Upper lobe of left lung (tissue), 6 donors: ENCODE results near the gene NXT1. TPM values are rescaled to one million over a fixed set of nuclear protein-coding genes. Genes with fewer than 3 reads are reported as not detected.
A peak's percentile ranks its signal among the peaks of the same experiment; 100 is the strongest.

Experiments used
- ATAC-seq, 2 donors: fragments of 200-7000 bp; cut with Tn5 transposase; one replicate each; pipeline ENCODE4 v1.9.1; 2022; ENCODE audit warnings: mild to moderate bottlenecking in 2 of 2, moderate library complexity in 2 of 2; ENCODE audit not compliant: low FRiP score in 2 of 2
- DNase-seq, 2 donors: peaks; one replicate each; pipeline ENCODE4 v3.0.0-alpha.2; 2019 to 2020
- H3K27ac ChIP-seq, 4 donors: fragments of 200-600 bp; sonication (generic); one replicate each; pipeline ENCODE4 v1.5.1; 2016 to 2019
- H3K27me3 ChIP-seq, 4 donors: fragments of 200-600 bp; sonication (generic); one replicate each; pipeline ENCODE4 v1.5.1; 2017 to 2019
- H3K36me3 ChIP-seq, 4 donors: fragments of 200-600 bp; sonication (generic); one replicate each; pipeline ENCODE4 v1.5.1; 2016 to 2019
- H3K4me1 ChIP-seq, 4 donors: fragments of 200-600 bp; sonication (generic); one replicate each; pipeline ENCODE4 v1.5.1; 2018 to 2019
- H3K4me3 ChIP-seq, 4 donors: fragments of 200-600 bp; sonication (generic); one replicate each; pipeline ENCODE4 v1.5.1; 2017 to 2019; ENCODE audit warnings: mild to moderate bottlenecking in 2 of 4, moderate library complexity in 1 of 4
- H3K9me3 ChIP-seq, 4 donors: fragments of 200-600 bp; sonication (generic); one replicate each; pipeline ENCODE4 v1.5.1; 2018 to 2019
- EP300 ChIP-seq, 4 donors: sonication (generic); formaldehyde crosslinking; IDR thresholded peaks; one replicate each; pipeline ENCODE4 v1.5.1; 2017; ENCODE audit warnings: antibody characterized with exemption in 4 of 4, control low read depth in 2 of 4
- POLR2A ChIP-seq, 4 donors: fragments of 450-650 bp; IDR thresholded peaks; one replicate each; pipeline ENCODE4 v1.5.1; 2016 to 2017; ENCODE audit warnings: antibody characterized with exemption in 4 of 4, mild to moderate bottlenecking in 2 of 4
- POLR2AphosphoS5 ChIP-seq, 2 donors: sonication (generic); formaldehyde crosslinking; IDR thresholded peaks; one replicate each; pipeline ENCODE4 v1.5.1; 2017; ENCODE audit warnings: antibody characterized with exemption in 2 of 2
- WGBS, 2 donors: methylation state at CpG; one replicate each; pipeline ENCODE4 v1.1.5; 2017 to 2018; 5-methylcytosine and 5-hydroxymethylcytosine counted together
- total RNA-seq, 6 donors: library from RNA; depleted of rRNA in 4 of 6; stranded (reverse); fragments of >200 nt in 4 of 6; gene quantifications; one replicate each; pipeline versions ENCODE4 v1.1.0 to v1.2.1, GENCODE V29; 2016 to 2021
- TF ChIP-seq, protein P1 (sequence below), 6 experiments: fragments of 450-650 bp in 4 of 6; fragments of 200-600 bp in 2 of 6; sonication (generic) in 2 of 6; IDR thresholded peaks; one replicate each; pipeline ENCODE4 v1.5.1; 2016 to 2019; ENCODE audit warnings: antibody characterized with exemption in 6 of 6
- donor health status: DM: no; HTN: no; CAD: no; lungs with moderate emphysema.
- donor health status: DM: no; HTN: yes; CAD: no; lungs with severe emphysema.

The NXT1 gene
- total RNA-seq, 6 donors from 2014 or later, result 7.3 to 39.4 (median 17.9) TPM

DNA sequence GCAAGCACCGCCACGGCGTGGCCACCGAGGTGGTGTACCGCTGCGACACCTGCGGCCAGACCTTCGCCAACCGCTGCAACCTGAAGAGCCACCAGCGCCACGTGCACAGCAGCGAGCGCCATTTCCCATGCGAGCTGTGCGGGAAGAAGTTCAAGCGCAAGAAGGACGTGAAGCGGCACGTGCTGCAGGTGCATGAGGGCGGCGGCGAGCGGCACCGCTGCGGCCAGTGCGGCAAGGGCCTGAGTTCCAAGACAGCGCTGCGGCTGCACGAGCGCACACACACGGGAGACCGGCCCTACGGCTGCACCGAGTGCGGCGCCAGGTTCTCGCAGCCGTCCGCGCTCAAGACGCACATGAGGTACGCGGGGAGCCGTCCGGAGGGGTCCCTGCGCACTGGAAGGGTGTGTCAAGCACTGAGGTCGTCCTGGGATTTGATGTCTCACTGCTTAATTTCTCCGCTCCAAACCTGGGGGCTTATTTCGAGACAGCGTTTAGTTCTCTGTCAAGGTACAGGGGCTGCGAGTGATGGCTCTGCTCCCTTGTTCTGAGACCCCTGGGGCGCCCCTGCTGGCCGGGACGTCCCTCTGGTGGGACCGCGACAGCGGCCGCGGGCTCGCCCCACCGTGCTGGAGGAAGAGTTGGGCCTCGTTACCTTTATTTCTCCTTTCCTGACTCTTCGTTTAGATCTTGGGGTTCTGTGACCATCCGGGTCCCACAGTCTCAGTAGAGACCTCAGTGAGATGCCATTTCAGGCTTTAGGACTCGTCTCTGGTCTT lies 15.0 kb downstream of the NXT1 start:
- DNase-seq, result peak in 1 of 2 donors; percentile 84
- 93 to 95% methylated on average over 39 to 64 of the region's 65 CpGs for WGBS, 2 donors
- H3K27me3 ChIP-seq, result no peaks in the 10 kb centered on the region
- peaks cover 9 to 49% (median 25%) of the 10 kb centered on the region in 4 donors for H3K36me3 ChIP-seq
- H3K4me1 ChIP-seq, result peaks cover 44 to 56% (median 47%) of the 10 kb centered on the region in 4 donors
- no peak overlapping the region for H3K4me3 ChIP-seq
- H3K27ac ChIP-seq, result peak overlapping the region in 1 of 4 donors; percentile 43
- no peaks in the 10 kb centered on the region for H3K9me3 ChIP-seq
- TF ChIP-seq, protein P1, sequence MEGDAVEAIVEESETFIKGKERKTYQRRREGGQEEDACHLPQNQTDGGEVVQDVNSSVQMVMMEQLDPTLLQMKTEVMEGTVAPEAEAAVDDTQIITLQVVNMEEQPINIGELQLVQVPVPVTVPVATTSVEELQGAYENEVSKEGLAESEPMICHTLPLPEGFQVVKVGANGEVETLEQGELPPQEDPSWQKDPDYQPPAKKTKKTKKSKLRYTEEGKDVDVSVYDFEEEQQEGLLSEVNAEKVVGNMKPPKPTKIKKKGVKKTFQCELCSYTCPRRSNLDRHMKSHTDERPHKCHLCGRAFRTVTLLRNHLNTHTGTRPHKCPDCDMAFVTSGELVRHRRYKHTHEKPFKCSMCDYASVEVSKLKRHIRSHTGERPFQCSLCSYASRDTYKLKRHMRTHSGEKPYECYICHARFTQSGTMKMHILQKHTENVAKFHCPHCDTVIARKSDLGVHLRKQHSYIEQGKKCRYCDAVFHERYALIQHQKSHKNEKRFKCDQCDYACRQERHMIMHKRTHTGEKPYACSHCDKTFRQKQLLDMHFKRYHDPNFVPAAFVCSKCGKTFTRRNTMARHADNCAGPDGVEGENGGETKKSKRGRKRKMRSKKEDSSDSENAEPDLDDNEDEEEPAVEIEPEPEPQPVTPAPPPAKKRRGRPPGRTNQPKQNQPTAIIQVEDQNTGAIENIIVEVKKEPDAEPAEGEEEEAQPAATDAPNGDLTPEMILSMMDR (IDR thresholded peaks at IDR 0.05), result no peak
- TF ChIP-seq EP300 (IDR thresholded peaks at IDR 0.05) (no peak), POLR2A (IDR thresholded peaks at IDR 0.05) (no peak), POLR2AphosphoS5 (IDR thresholded peaks at IDR 0.05) (no peak)
- no peak for ATAC-seq

DNA sequence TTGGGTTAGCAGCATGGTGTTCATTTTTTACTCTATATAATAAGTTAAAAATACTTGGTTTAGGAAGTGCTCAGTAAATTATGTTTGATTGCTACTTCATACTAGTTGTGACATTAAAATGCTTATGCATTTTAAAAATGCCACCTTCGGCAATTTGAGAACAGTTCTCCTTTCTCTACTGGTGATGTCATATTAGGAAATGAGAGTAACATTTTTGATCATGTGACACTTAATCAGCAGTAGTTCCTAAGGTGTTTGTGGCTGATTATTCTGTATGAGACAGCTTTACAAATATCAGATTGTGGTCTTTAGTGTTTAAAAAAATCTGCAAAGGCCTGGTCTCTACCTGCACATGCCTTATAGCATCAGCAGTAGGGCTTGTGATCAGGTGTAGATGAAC lies 15.8 kb downstream of the NXT1 start:
- H3K4me1 ChIP-seq, result peaks cover 38 to 49% (median 41%) of the 10 kb centered on the region in 4 donors
- no peaks in the 10 kb centered on the region for H3K9me3 ChIP-seq
- H3K27me3 ChIP-seq, result no peaks in the 10 kb centered on the region
- TF ChIP-seq POLR2AphosphoS5 (IDR thresholded peaks at IDR 0.05), result no peak
- TF ChIP-seq, protein P1 (IDR thresholded peaks at IDR 0.05), result no peak
- no peak for TF ChIP-seq POLR2A (IDR thresholded peaks at IDR 0.05)
- TF ChIP-seq EP300 (IDR thresholded peaks at IDR 0.05), result no peak
- peak overlapping the region in 1 of 4 donors; percentile 43 for H3K27ac ChIP-seq
- DNase-seq (no peak), ATAC-seq (no peak)
- no peak overlapping the region for H3K4me3 ChIP-seq
- H3K36me3 ChIP-seq, result peaks cover 9 to 57% (median 31%) of the 10 kb centered on the region in 4 donors
- WGBS, 2 donors, result 33 to 38% methylated on average over 1 of the region's 1 CpG

DNA sequence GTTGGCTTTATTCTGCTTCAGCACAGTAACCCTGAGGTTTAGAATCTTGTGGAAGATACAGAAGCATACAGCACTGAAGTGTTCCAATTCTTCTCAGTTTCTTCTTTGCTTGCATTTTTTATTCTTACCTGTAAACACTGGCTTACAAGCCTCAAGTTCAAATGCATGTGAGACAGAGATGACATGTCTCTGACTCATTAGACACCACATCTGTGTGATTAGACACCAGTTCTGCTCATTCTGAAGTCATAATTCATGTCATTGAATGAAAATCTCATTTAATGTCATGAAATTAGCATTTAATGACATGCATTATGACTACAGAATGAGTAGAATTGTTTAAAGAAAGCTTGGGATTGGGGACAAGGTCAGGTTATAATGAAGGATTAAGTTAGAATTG lies 17.2 kb downstream of the NXT1 start:
- H3K4me1 ChIP-seq, result peaks cover 37 to 45% (median 39%) of the 10 kb centered on the region in 4 donors
- H3K27me3 ChIP-seq, result no peaks in the 10 kb centered on the region
- peaks cover 17 to 71% (median 39%) of the 10 kb centered on the region in 4 donors for H3K36me3 ChIP-seq
- H3K27ac ChIP-seq, result no peak overlapping the region
- ATAC-seq (no peak), DNase-seq (no peak)
- TF ChIP-seq, protein P1 (IDR thresholded peaks at IDR 0.05), result no peak
- TF ChIP-seq POLR2A (IDR thresholded peaks at IDR 0.05) (no peak), EP300 (IDR thresholded peaks at IDR 0.05) (no peak), POLR2AphosphoS5 (IDR thresholded peaks at IDR 0.05) (no peak)
- H3K9me3 ChIP-seq, result no peaks in the 10 kb centered on the region
- H3K4me3 ChIP-seq, result no peak overlapping the region

DNA sequence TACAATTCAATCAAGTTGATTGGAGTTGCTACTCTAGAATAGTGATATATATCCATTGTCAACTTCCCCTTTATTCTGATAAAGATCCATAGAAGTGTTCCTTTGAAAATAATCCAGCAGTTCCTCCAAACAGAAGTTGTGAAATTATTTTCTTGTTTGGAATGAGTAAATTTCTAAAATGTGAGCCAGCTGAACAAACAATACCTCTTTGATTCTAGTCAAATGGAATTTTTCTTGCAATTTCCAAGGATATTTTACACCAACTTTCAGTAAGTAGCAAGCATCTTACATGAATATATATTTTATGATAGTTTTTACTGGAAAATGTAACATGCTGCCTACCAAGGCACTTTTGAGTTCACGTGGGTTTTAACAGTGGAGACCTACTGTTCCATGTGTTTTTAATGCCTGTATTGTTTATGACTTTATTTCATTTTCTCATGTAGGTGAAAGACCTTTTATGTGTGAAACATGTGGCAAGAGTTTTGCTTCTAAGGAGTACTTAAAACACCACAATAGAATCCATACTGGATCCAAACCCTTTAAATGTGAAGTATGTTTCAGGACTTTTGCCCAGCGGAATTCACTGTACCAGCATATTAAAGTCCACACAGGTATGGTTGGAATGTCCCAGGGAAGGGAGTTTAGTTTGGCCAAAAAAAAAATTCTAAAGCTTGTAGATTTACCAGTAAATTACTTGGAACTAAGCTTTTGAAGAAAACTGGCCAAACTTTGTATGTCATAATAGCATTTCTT lies 17.9 kb downstream of the NXT1 start:
- Histone ChIP-seq H3K9me3 (no peaks in the 10 kb centered on the region), H3K27me3 (no peaks in the 10 kb centered on the region), H3K4me3 (no peak overlapping the region), H3K27ac (peak overlapping the region in 1 of 4 donors; percentile 22), H3K4me1 (peaks cover 30 to 38% (median 32%) of the 10 kb centered on the region in 4 donors), H3K36me3 (peaks cover 22 to 78% (median 42%) of the 10 kb centered on the region in 4 donors)
- DNase-seq (no peak), ATAC-seq (no peak)
- TF ChIP-seq EP300 (IDR thresholded peaks at IDR 0.05) (no peak), POLR2A (IDR thresholded peaks at IDR 0.05) (no peak), POLR2AphosphoS5 (IDR thresholded peaks at IDR 0.05) (no peak)
- TF ChIP-seq, protein P1 (IDR thresholded peaks at IDR 0.05), result no peak
- 82 to 88% methylated on average over 2 of the region's 2 CpGs for WGBS, 2 donors
